GM12892 (cell line): Measurements from ENCODE around the gene ABHD12B.

ENCODE experiments used
- POLR2A ChIP-seq: IDR thresholded peaks from 2 replicates; pipeline ENCODE4 v1.6.1; 2011; ENCODE audit warnings: low read depth, low read length, control low read depth
- POLR2AphosphoS5 ChIP-seq: IDR thresholded peaks from 2 replicates; pipeline ENCODE4 v1.6.1; 2011; ENCODE audit warnings: low read depth, low read length, control low read depth
- TAF1 ChIP-seq: IDR thresholded peaks from 2 replicates; pipeline ENCODE4 v1.6.1; 2011; ENCODE audit warnings: low read depth, mild to moderate bottlenecking, control low read depth, low read length, borderline replicate concordance

DNA sequence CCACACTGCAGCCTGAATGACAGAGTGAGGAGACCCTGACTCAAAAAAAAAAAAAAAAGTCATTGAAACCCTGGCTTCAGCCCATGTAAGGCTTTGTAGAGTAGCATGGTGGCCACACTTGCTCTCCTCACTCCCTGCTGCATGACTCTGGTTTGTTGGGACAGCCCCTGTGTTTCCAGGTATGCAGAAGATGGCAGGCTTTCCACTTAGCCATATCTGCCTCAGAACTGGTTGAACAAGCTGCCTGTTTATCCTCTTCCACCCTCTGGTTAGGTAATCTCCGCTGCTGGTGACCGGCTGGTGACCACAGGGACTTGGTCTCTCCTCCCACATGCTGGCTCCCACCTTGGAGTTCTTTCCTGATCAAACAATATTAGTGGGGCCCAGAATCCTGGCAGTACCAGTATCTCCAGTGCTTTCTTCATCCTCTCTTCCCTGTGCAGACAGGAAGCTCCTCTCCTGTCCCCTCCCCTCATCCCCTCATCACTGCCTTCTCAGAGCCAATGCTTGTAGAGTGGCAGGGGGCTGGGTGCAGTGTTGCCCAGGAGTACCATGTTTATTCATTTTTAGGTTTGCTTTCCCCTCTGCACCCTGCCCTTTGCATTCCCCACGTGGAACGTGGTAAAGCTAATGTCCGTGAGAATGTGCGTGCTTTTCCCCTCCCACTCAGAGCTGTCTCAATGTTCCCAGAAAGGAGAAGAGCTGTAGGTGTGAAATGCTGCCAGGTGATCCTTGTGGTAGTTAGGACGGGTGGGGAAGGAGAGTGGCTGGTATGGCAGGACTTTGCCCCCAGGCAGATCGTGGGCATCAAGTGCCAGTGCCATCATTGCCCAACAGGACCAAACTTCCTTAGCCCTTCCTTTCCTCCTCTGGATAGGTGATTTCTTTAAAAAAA lies 11.3 kb downstream of the ABHD12B start:
- TF ChIP-seq POLR2A (no peak), TAF1 (no peak), POLR2AphosphoS5 (no peak)
